HEK293 (cell line): ENCODE data around the gene CPLANE1.

Experiments
- CTCF ChIP-seq: fragments of 450-650 bp; formaldehyde crosslinking; IDR thresholded peaks from 2 replicates; pipeline ENCODE4 v1.5.1; 2016; ENCODE audit warnings: missing biosample characterization, missing genetic modification characterization
- GLI4 ChIP-seq: fragments of 450-650 bp; formaldehyde crosslinking; IDR thresholded peaks from 2 replicates; pipeline ENCODE4 v1.5.1; 2016; ENCODE audit warnings: missing biosample characterization, missing genetic modification characterization
- KLF16 ChIP-seq: fragments of 450-650 bp; formaldehyde crosslinking; IDR thresholded peaks from 2 replicates; pipeline ENCODE4 v1.5.1; 2017; ENCODE audit warnings: missing biosample characterization, missing genetic modification characterization
- REST ChIP-seq: fragments of 450-650 bp; formaldehyde crosslinking; IDR thresholded peaks from 2 replicates; pipeline ENCODE4 v1.5.1; 2016; ENCODE audit warnings: missing biosample characterization, missing genetic modification characterization
- WT1 ChIP-seq: fragments of 450-650 bp; formaldehyde crosslinking; IDR thresholded peaks from 2 replicates; pipeline ENCODE4 v1.5.1; 2016; ENCODE audit warnings: missing biosample characterization, missing genetic modification characterization
- ZBTB7A ChIP-seq: fragments of 450-650 bp; formaldehyde crosslinking; IDR thresholded peaks from 2 replicates; pipeline ENCODE4 v1.5.1; 2016; ENCODE audit warnings: low read depth, missing biosample characterization, missing genetic modification characterization
- ZNF121 ChIP-seq: fragments of 450-650 bp; formaldehyde crosslinking; IDR thresholded peaks from 2 replicates; pipeline ENCODE4 v1.5.1; 2016; ENCODE audit warnings: missing biosample characterization, missing genetic modification characterization
- TF ChIP-seq, protein P1 (sequence below): fragments of 450-650 bp; formaldehyde crosslinking; optimal IDR thresholded peaks from 2 replicates; pipeline ENCODE3; 2016; ENCODE audit warnings: missing biosample characterization, mild to moderate bottlenecking, missing genetic modification characterization

DNA sequence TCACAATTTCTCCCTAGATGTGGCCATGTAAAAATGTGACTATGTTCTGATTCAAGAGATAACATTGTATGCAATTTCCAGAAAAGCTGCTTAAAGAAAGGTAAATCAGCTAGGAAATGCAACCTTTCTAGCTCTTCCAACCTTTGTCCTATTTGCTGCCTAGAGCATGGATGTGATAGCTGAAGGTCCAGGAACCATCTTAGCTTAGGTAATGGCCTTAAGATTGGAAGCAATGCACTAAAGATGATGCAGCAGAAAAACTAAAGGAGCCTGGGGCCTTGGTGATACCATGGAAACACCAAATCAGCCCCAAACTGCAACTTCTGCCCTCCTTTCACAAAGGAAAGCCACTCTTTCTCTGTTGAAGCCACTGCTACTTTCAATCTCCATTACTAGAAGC, 27.0 kb downstream of the CPLANE1 start:
- TF ChIP-seq ZNF121 (tag by site-specific recombination) (no peak), CTCF (no peak), KLF16 (tag by site-specific recombination) (no peak), REST (no peak), WT1 (tag by site-specific recombination) (no peak), ZBTB7A (tag by site-specific recombination) (no peak), GLI4 (tag by site-specific recombination) (no peak)
- TF ChIP-seq, protein P1, sequence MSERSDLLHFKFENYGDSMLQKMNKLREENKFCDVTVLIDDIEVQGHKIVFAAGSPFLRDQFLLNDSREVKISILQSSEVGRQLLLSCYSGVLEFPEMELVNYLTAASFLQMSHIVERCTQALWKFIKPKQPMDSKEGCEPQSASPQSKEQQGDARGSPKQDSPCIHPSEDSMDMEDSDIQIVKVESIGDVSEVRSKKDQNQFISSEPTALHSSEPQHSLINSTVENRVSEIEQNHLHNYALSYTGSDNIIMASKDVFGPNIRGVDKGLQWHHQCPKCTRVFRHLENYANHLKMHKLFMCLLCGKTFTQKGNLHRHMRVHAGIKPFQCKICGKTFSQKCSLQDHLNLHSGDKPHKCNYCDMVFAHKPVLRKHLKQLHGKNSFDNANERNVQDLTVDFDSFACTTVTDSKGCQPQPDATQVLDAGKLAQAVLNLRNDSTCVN, result no peak
